AG09319 (cell line): ENCODE measurements around the gene KLF15.

Experiments used
- DNase-seq: peaks from one replicate; pipeline ENCODE4 v3.0.0-alpha.2; 2010; ENCODE audit warnings: low read depth; ENCODE audit errors: extremely low read depth
- TF ChIP-seq, protein P1 (sequence below): IDR thresholded peaks from 2 replicates; pipeline ENCODE4 v1.5.1; 2011; ENCODE audit warnings: low read depth, mild to moderate bottlenecking, inconsistent platforms, low read length, moderate library complexity

The KLF15 gene

DNA sequence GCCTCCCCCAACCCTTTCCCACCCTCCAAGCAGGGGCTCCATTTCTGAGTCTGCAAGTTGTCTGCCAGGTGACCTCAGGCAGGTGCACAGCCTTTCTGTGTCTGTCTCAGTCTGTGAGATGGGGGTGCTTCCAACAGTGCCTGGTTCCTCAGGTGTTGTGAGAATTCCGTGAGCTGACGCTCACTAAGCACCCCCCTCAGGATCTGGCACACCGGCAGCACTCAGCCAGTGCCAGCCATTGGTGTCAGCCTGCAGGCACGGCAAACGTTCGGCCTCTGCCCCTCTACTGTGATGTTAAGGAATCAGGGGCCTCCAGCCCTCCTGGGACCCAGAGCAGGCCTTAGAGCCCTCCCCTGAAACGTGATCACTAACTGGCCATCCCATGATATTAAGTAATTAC, 2.4 kb downstream of the KLF15 start:
- no peak for DNase-seq

DNA sequence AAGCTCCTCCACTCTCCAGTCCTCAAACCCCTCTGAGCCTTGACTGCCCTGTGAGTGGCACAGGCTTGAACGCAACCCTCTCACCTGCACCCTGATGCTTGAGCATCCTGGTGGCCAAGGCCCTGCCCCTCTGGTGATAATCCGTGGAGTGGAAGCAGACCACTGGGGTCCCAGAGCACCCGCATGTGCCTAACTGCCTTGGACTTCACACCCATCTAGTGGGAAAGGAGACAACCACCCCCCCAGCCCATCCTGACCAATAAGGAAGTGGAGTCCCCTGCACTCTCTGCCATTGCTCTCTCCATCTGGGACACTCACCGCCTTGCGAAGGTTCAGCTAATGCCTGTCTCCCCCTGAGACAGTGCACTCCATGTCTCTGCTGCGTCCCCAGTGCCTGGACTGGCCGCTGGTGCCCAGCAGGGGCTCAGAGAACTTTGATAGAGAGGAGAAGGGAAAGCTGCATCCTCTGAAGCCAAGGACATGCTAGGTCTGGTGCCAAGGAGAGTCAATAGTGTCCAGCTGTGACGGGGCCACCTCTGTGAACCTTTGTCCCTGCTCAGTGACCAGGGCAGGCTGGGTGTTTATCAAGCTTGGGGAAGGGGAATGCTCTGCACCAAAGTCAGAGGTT, 3.4 kb downstream of the KLF15 start:
- DNase-seq, result no peak

More for the DNA sequence above, 2.4 kb downstream of the KLF15 start:
- TF ChIP-seq, protein P1, sequence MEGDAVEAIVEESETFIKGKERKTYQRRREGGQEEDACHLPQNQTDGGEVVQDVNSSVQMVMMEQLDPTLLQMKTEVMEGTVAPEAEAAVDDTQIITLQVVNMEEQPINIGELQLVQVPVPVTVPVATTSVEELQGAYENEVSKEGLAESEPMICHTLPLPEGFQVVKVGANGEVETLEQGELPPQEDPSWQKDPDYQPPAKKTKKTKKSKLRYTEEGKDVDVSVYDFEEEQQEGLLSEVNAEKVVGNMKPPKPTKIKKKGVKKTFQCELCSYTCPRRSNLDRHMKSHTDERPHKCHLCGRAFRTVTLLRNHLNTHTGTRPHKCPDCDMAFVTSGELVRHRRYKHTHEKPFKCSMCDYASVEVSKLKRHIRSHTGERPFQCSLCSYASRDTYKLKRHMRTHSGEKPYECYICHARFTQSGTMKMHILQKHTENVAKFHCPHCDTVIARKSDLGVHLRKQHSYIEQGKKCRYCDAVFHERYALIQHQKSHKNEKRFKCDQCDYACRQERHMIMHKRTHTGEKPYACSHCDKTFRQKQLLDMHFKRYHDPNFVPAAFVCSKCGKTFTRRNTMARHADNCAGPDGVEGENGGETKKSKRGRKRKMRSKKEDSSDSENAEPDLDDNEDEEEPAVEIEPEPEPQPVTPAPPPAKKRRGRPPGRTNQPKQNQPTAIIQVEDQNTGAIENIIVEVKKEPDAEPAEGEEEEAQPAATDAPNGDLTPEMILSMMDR, result no peak

GRCh38 chr3:126352476-126353454, 4.4 kb downstream of the KLF15 start:
- no peak for DNase-seq
- TF ChIP-seq, protein P1, result no peak

More for the DNA sequence above, 3.4 kb downstream of the KLF15 start:
- TF ChIP-seq, protein P1, result no peak

- TF ChIP-seq, protein P1, result no peak
- no peak for DNase-seq
These were observed 5.3 kb downstream of the KLF15 start for GRCh38 chr3:126351771-126352475.

- no peak for DNase-seq
- TF ChIP-seq, protein P1, result no peak
These were observed 6.0 kb downstream of the KLF15 start for GRCh38 chr3:126351086-126351770.

DNA sequence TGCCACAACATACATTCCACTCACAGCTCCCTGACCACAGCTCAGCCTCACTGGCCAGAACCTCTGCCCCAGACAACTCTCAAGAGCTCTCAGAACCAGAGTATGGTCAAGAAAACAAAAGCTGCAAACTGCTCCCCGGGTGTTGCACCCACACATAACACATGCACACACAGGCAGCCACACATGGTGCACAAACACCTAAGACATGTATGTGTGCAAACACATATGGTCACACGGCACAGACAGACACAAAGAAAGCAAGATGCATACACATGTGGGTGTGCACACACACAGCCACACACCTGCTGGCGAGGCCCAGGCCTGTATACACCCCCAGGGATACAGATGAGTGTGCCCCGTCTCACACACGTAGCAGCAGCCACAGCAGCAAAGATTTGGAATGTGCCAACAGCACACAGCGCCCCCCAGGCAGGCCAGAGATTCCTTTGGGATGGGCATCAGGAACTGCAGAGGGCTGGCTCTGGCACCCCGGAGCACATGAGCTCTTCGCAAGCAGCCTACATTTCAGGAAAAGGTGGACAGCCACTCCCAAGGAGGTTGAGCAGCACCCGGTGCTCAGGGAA, 6.6 kb downstream of the KLF15 start:
- DNase-seq, result no peak
- TF ChIP-seq, protein P1, result no peak
